HepG2 (cell line): ENCODE data around the gene KRABD2.

ENCODE experiments used
- AKAP8 ChIP-seq: sonication (generic); formaldehyde crosslinking; IDR thresholded peaks from 2 replicates; pipeline ENCODE4 v1.5.1; 2020; ENCODE audit warnings: mild to moderate bottlenecking, missing genetic modification reagents
- FOXA1 ChIP-seq, 2 experiments: fragments of 450-650 bp in 1 of 2; sonication (generic) in 1 of 2; formaldehyde crosslinking in 1 of 2; IDR thresholded peaks; 2 replicates each; pipeline versions ENCODE4 v1.4.0 to v1.6.1; 2016 to 2020; ENCODE audit warnings: missing genetic modification reagents in 1 of 2
- ISX ChIP-seq: sonication (generic); formaldehyde crosslinking; conservative IDR thresholded peaks from 2 replicates; pipeline ENCODE4 v1.5.0; 2020; ENCODE audit warnings: missing genetic modification reagents
- NFE2L1 ChIP-seq: sonication (generic); formaldehyde crosslinking; IDR thresholded peaks from 2 replicates; pipeline ENCODE4 v1.4.0; 2020; ENCODE audit warnings: missing genetic modification reagents, mild to moderate bottlenecking, borderline replicate concordance
- SETDB1 ChIP-seq: sonication (generic); formaldehyde crosslinking; IDR thresholded peaks from 2 replicates; pipeline ENCODE4 v1.5.1; 2020; ENCODE audit warnings: missing genetic modification reagents, mild to moderate bottlenecking, borderline replicate concordance
- SIX4 ChIP-seq: sonication (generic); formaldehyde crosslinking; IDR thresholded peaks from 2 replicates; pipeline ENCODE4 v1.4.0; 2020; ENCODE audit warnings: missing genetic modification reagents
- ZNF17 ChIP-seq: sonication (generic); formaldehyde crosslinking; IDR thresholded peaks from 2 replicates; pipeline ENCODE4 v1.5.0; 2020; ENCODE audit warnings: mild to moderate bottlenecking, missing genetic modification reagents
- ZNF839 ChIP-seq: sonication (generic); formaldehyde crosslinking; IDR thresholded peaks from 2 replicates; pipeline ENCODE4 v1.4.0; 2020; ENCODE audit warnings: missing genetic modification reagents, mild to moderate bottlenecking, borderline replicate concordance
- ZNF879 ChIP-seq: sonication (generic); formaldehyde crosslinking; IDR thresholded peaks from 2 replicates; pipeline ENCODE4 v1.8.1; 2023; ENCODE audit warnings: missing genetic modification reagents
- TF ChIP-seq, protein P1 (sequence below): sonication (generic); formaldehyde crosslinking; conservative IDR thresholded peaks from 2 replicates; pipeline ENCODE4 v1.8.0; 2022; ENCODE audit warnings: low read depth, missing genetic modification reagents
- TF ChIP-seq, protein P2 (sequence below): sonication (generic); formaldehyde crosslinking; IDR thresholded peaks from 2 replicates; pipeline ENCODE4 v1.5.0; 2020; ENCODE audit warnings: mild to moderate bottlenecking, missing genetic modification reagents, borderline replicate concordance
- TF ChIP-seq, protein P3 (sequence below): IDR thresholded peaks from 2 replicates; pipeline ENCODE4 v1.6.1; 2012; ENCODE audit warnings: low read length, improper control_type of control experiment
- TF ChIP-seq, protein P4 (sequence below): sonication (generic); formaldehyde crosslinking; IDR thresholded peaks from 2 replicates; pipeline ENCODE4 v1.4.0; 2020; ENCODE audit warnings: missing genetic modification reagents

The KRABD2 gene

DNA sequence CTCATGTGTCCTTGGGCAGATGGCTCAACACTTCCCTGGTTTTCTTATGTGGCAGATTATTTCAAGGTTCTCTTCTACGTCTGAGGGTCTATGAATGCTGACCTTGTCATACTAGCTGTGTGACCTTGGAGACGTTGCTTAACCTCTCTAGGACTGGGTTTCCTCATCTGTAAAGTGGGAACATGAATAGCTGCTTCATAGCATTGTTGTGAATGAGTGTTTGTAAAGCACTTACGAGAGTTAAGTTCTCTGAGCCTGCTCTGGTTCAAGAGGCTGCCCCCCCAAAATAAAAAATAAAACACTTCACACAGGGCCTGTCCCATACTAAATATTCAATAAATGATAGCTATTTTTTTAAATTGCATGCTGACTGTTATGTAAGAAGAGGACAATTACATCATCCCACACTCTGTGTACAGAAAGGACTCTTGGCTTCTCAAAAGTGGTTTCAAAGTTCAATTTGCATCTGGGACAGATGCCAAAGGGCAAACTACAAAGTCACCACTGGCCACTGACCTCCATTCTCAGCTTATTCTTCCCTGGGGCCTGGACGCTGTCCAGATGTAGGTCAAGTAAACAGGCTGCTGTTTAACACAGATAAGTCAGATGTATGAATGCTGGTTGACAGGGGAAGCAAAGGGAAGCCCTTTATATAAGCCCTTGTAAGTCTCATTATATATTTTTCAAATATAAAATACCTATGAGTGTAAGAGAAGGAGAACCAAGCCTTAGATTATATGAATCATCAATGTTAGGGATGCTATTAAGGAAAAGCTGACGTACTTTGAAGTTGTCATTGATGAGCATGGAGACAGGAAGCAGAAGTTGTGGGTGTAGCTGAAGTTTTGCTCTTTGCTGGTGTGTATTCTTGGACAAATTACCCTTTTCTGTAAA, 43.8 kb upstream of the KRABD2 start (continued):
- TF ChIP-seq NFE2L1 (CRISPR knock-in tag) = no peak
- TF ChIP-seq SIX4 = peak; percentile 75
- TF ChIP-seq ZNF879 = no peak
- TF ChIP-seq, protein P1, sequence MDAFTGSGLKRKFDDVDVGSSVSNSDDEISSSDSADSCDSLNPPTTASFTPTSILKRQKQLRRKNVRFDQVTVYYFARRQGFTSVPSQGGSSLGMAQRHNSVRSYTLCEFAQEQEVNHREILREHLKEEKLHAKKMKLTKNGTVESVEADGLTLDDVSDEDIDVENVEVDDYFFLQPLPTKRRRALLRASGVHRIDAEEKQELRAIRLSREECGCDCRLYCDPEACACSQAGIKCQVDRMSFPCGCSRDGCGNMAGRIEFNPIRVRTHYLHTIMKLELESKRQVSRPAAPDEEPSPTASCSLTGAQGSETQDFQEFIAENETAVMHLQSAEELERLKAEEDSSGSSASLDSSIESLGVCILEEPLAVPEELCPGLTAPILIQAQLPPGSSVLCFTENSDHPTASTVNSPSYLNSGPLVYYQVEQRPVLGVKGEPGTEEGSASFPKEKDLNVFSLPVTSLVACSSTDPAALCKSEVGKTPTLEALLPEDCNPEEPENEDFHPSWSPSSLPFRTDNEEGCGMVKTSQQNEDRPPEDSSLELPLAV (CRISPR knock-in tag) = no peak
- TF ChIP-seq AKAP8 = no peak
- no peak for TF ChIP-seq SETDB1 (CRISPR knock-in tag)
- TF ChIP-seq, protein P2, sequence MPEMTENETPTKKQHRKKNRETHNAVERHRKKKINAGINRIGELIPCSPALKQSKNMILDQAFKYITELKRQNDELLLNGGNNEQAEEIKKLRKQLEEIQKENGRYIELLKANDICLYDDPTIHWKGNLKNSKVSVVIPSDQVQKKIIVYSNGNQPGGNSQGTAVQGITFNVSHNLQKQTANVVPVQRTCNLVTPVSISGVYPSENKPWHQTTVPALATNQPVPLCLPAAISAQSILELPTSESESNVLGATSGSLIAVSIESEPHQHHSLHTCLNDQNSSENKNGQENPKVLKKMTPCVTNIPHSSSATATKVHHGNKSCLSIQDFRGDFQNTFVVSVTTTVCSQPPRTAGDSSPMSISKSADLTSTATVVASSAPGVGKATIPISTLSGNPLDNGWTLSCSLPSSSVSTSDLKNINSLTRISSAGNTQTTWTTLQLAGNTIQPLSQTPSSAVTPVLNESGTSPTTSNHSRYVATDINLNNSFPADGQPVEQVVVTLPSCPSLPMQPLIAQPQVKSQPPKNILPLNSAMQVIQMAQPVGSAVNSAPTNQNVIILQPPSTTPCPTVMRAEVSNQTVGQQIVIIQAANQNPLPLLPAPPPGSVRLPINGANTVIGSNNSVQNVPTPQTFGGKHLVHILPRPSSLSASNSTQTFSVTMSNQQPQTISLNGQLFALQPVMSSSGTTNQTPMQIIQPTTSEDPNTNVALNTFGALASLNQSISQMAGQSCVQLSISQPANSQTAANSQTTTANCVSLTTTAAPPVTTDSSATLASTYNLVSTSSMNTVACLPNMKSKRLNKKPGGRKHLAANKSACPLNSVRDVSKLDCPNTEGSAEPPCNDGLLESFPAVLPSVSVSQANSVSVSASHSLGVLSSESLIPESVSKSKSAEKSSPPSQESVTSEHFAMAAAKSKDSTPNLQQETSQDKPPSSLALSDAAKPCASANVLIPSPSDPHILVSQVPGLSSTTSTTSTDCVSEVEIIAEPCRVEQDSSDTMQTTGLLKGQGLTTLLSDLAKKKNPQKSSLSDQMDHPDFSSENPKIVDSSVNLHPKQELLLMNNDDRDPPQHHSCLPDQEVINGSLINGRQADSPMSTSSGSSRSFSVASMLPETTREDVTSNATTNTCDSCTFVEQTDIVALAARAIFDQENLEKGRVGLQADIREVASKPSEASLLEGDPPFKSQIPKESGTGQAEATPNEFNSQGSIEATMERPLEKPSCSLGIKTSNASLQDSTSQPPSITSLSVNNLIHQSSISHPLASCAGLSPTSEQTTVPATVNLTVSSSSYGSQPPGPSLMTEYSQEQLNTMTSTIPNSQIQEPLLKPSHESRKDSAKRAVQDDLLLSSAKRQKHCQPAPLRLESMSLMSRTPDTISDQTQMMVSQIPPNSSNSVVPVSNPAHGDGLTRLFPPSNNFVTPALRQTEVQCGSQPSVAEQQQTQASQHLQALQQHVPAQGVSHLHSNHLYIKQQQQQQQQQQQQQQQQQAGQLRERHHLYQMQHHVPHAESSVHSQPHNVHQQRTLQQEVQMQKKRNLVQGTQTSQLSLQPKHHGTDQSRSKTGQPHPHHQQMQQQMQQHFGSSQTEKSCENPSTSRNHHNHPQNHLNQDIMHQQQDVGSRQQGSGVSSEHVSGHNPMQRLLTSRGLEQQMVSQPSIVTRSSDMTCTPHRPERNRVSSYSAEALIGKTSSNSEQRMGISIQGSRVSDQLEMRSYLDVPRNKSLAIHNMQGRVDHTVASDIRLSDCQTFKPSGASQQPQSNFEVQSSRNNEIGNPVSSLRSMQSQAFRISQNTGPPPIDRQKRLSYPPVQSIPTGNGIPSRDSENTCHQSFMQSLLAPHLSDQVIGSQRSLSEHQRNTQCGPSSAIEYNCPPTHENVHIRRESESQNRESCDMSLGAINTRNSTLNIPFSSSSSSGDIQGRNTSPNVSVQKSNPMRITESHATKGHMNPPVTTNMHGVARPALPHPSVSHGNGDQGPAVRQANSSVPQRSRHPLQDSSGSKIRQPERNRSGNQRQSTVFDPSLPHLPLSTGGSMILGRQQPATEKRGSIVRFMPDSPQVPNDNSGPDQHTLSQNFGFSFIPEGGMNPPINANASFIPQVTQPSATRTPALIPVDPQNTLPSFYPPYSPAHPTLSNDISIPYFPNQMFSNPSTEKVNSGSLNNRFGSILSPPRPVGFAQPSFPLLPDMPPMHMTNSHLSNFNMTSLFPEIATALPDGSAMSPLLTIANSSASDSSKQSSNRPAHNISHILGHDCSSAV = no peak
- TF ChIP-seq, protein P3, sequence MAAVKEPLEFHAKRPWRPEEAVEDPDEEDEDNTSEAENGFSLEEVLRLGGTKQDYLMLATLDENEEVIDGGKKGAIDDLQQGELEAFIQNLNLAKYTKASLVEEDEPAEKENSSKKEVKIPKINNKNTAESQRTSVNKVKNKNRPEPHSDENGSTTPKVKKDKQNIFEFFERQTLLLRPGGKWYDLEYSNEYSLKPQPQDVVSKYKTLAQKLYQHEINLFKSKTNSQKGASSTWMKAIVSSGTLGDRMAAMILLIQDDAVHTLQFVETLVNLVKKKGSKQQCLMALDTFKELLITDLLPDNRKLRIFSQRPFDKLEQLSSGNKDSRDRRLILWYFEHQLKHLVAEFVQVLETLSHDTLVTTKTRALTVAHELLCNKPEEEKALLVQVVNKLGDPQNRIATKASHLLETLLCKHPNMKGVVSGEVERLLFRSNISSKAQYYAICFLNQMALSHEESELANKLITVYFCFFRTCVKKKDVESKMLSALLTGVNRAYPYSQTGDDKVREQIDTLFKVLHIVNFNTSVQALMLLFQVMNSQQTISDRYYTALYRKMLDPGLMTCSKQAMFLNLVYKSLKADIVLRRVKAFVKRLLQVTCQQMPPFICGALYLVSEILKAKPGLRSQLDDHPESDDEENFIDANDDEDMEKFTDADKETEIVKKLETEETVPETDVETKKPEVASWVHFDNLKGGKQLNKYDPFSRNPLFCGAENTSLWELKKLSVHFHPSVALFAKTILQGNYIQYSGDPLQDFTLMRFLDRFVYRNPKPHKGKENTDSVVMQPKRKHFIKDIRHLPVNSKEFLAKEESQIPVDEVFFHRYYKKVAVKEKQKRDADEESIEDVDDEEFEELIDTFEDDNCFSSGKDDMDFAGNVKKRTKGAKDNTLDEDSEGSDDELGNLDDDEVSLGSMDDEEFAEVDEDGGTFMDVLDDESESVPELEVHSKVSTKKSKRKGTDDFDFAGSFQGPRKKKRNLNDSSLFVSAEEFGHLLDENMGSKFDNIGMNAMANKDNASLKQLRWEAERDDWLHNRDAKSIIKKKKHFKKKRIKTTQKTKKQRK = no peak
- TF ChIP-seq, protein P4, sequence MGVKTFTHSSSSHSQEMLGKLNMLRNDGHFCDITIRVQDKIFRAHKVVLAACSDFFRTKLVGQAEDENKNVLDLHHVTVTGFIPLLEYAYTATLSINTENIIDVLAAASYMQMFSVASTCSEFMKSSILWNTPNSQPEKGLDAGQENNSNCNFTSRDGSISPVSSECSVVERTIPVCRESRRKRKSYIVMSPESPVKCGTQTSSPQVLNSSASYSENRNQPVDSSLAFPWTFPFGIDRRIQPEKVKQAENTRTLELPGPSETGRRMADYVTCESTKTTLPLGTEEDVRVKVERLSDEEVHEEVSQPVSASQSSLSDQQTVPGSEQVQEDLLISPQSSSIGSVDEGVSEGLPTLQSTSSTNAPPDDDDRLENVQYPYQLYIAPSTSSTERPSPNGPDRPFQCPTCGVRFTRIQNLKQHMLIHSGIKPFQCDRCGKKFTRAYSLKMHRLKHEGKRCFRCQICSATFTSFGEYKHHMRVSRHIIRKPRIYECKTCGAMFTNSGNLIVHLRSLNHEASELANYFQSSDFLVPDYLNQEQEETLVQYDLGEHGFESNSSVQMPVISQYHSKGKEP (CRISPR knock-in tag) = 0 out of 2 replicates have a peak, but pooled peaks have one; percentile 79
- TF ChIP-seq ZNF17 (CRISPR knock-in tag) = no peak
- no peak for TF ChIP-seq ZNF839 (CRISPR knock-in tag)
- no peak for TF ChIP-seq ISX (CRISPR knock-in tag)
- peak; percentile 77 for TF ChIP-seq FOXA1 (IDR thresholded peaks at IDR 0.05)
- peak; percentile 95 for TF ChIP-seq FOXA1 (CRISPR knock-in tag; IDR thresholded peaks at IDR 0.05)
